Mesendoderm (in vitro differentiated cells): ENCODE results near the gene MEIOSIN.

Experiments used
- DNase-seq: peaks from one replicate; pipeline ENCODE4 v3.0.0; 2013
- H2AK5ac ChIP-seq: 2 replicates; pipeline ENCODE4 v1.6.1; 2013; ENCODE audit warnings: low read length, inconsistent platforms
- H2BK120ac ChIP-seq: 2 replicates; pipeline ENCODE4 v1.6.1; 2013; ENCODE audit warnings: low read depth, mild to moderate bottlenecking, low read length, moderate library complexity, mixed read lengths
- H2BK15ac ChIP-seq: replicated peaks from 2 replicates; pipeline ENCODE4 v1.6.1; 2013; ENCODE audit warnings: low read depth, mild to moderate bottlenecking, moderate library complexity
- H2BK5ac ChIP-seq: 2 replicates; pipeline ENCODE4 v1.6.1; 2013; ENCODE audit warnings: low read length, inconsistent platforms
- H3K18ac ChIP-seq: 2 replicates; pipeline ENCODE4 v1.6.1; 2013; ENCODE audit warnings: mild to moderate bottlenecking, low read length, mixed read lengths
- H3K23ac ChIP-seq: one replicate; pipeline ENCODE4 v1.6.1; 2013; ENCODE audit warnings: low read length
- H3K27ac ChIP-seq: 2 replicates; pipeline ENCODE4 v1.5.1; 2013; ENCODE audit warnings: low read depth, mild to moderate bottlenecking, inconsistent platforms, low read length, moderate library complexity
- H3K27me3 ChIP-seq: 2 replicates; pipeline ENCODE4 v1.6.1; 2013; ENCODE audit warnings: low read length, control low read depth, mild to moderate bottlenecking, inconsistent platforms; ENCODE audit not compliant: insufficient read depth, poor library complexity
- H3K36me3 ChIP-seq: 2 replicates; pipeline ENCODE4 v1.6.1; 2013; ENCODE audit warnings: low read length, inconsistent platforms; ENCODE audit not compliant: control insufficient read depth, insufficient read depth
- H3K4ac ChIP-seq: one replicate; pipeline ENCODE4 v1.6.1; 2013; ENCODE audit warnings: low read depth, mild to moderate bottlenecking, low read length, moderate library complexity
- H3K4me1 ChIP-seq: 2 replicates; pipeline ENCODE4 v1.6.1; 2013; ENCODE audit warnings: low read depth, low read length, inconsistent platforms; ENCODE audit not compliant: control insufficient read depth
- H3K4me2 ChIP-seq: 2 replicates; pipeline ENCODE4 v1.6.1; 2013; ENCODE audit warnings: low read length
- H3K4me3 ChIP-seq: 2 replicates; pipeline ENCODE4 v1.5.1; 2013; ENCODE audit warnings: mild to moderate bottlenecking, low read length
- H3K56ac ChIP-seq: one replicate; pipeline ENCODE4 v1.6.1; 2013; ENCODE audit warnings: low read length
- H3K79me1 ChIP-seq: 2 replicates; pipeline ENCODE4 v1.6.1; 2013; ENCODE audit warnings: low read length, inconsistent platforms
- H3K79me2 ChIP-seq: 2 replicates; pipeline ENCODE4 v1.6.1; 2013; ENCODE audit warnings: mild to moderate bottlenecking, low read length; ENCODE audit not compliant: control insufficient read depth, insufficient read depth
- H3K9ac ChIP-seq: 2 replicates; pipeline ENCODE4 v1.6.1; 2013; ENCODE audit warnings: low read length, inconsistent platforms
- H4K5ac ChIP-seq: one replicate; pipeline ENCODE4 v1.6.1; 2013; ENCODE audit warnings: low read length
- H4K8ac ChIP-seq: one replicate; pipeline ENCODE4 v1.6.1; 2013; ENCODE audit warnings: low read depth, mild to moderate bottlenecking, control low read depth, low read length, moderate library complexity
- WGBS: extraction: QIAGEN DNeasy Blood & Tissue Kit; methylation state at CpG from one replicate; pipeline ENCODE4 v1.1.7; 2013; ENCODE audit warnings: low lambda C conversion rate, missing lambda C conversion rate; ENCODE audit not compliant: insufficient coverage; ENCODE audit errors: extremely low coverage; 5-methylcytosine and 5-hydroxymethylcytosine counted together

MEIOSIN gene

DNA sequence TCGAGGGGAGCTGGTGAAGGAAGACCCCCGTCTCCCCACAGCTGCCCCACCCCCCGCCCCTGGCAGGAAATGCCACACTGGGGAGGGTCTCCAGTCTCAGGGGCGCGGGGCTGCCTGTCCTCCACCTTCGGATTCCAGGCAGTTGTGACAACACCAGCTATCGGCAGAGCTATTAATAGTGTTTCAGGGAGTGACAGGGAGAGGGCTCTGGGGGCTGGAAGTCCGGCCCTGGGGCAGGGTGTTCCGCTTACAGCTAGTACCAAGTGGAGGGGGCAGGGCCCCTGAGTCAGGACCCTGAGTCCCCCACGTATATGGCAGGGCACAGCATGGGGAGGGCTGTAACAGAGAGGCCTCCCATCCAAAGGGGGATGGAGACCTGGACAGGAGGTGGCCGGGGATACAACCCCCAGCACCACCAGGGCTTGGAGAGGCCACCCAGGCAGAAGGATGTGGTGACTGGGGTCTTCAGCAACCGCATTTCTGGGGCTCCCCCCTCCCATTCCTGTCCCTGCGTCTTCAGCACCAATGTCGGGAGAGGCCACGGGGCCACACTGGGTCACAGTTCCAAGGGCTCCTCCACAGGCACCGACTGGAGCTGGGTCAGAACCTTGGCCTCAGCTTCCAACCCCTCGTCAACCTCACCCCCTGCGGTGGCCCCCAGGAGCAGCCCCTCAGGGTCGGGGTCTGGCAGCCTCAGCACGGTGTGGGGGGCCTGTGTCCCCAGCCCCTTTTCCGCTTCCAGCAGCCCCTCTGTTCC lies 31.9 kb downstream of the MEIOSIN start:
- H3K4me2 ChIP-seq: no peak overlapping the region
- H3K23ac ChIP-seq: no peak overlapping the region
- no peaks in the 10 kb centered on the region for H3K79me1 ChIP-seq
- H3K18ac ChIP-seq: peak overlapping the region; percentile 15
- no peak overlapping the region for H4K8ac ChIP-seq
- no peak overlapping the region for H3K27ac ChIP-seq
- no peak overlapping the region for H2BK15ac ChIP-seq
- no peaks in the 10 kb centered on the region for H3K79me2 ChIP-seq
- H3K4me1 ChIP-seq: peaks cover 10% of the 10 kb centered on the region
- no peaks in the 10 kb centered on the region for H3K27me3 ChIP-seq
- no peak overlapping the region for H2AK5ac ChIP-seq
- no peak overlapping the region for H3K4me3 ChIP-seq
- DNase-seq: peak; percentile 59
- H2BK5ac ChIP-seq: no peak overlapping the region
- H4K5ac ChIP-seq: no peak overlapping the region
- peak overlapping the region; percentile 11 for H3K9ac ChIP-seq
- H3K4ac ChIP-seq: peak overlapping the region; percentile 4
- H3K56ac ChIP-seq: peak overlapping the region; percentile 74
- no peak overlapping the region for H2BK120ac ChIP-seq
- WGBS: no CpG with 5 or more reads among the region's 21 CpGs
- no peaks in the 10 kb centered on the region for H3K36me3 ChIP-seq

DNA sequence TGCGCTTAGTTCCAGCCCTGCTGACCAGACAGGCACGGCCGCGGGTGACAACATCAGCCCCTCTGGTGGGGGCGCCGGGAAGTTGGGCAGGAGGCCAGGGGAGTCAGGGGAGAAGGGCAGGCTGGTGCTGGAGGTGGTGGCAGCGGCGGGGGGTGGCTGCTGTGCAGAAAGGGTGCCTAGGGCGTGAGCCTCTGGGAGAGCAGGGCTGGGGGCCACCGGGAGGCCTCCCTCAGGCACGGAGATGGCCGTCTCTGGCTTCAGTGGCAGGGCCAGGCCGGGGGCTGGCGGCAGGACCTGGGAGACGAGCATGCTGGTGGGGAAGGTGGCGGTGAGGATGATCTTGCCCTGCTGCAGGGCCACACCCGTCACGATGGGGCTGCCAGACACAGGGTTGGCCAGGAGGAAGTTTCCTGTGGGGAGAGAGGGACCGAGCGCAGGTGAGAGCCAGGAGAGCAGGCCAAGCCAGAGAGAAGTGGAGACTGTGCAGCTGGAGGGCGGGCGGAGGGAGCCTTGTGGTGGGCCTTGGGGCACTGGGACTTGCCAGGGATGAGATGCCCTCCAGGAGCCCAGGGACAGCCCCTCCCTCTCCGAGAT lies 32.6 kb downstream of the MEIOSIN start:
- no peaks in the 10 kb centered on the region for H3K36me3 ChIP-seq
- peak overlapping the region; percentile 4 for H3K4ac ChIP-seq
- H4K5ac ChIP-seq: no peak overlapping the region
- H3K4me1 ChIP-seq: peaks cover 10% of the 10 kb centered on the region
- no peaks in the 10 kb centered on the region for H3K79me1 ChIP-seq
- peak overlapping the region; percentile 11 for H3K9ac ChIP-seq
- H3K79me2 ChIP-seq: no peaks in the 10 kb centered on the region
- H2BK120ac ChIP-seq: no peak overlapping the region
- H3K27me3 ChIP-seq: no peaks in the 10 kb centered on the region
- no peak overlapping the region for H4K8ac ChIP-seq
- no CpG with 5 or more reads among the region's 23 CpGs for WGBS
- H2AK5ac ChIP-seq: no peak overlapping the region
- H2BK5ac ChIP-seq: no peak overlapping the region
- H3K4me2 ChIP-seq: no peak overlapping the region
- peak overlapping the region; percentile 74 for H3K56ac ChIP-seq
- no peak overlapping the region for H3K18ac ChIP-seq
- H3K27ac ChIP-seq: no peak overlapping the region
- H3K4me3 ChIP-seq: no peak overlapping the region
- no peak overlapping the region for H3K23ac ChIP-seq
- DNase-seq: no peak
- no peak overlapping the region for H2BK15ac ChIP-seq

DNA sequence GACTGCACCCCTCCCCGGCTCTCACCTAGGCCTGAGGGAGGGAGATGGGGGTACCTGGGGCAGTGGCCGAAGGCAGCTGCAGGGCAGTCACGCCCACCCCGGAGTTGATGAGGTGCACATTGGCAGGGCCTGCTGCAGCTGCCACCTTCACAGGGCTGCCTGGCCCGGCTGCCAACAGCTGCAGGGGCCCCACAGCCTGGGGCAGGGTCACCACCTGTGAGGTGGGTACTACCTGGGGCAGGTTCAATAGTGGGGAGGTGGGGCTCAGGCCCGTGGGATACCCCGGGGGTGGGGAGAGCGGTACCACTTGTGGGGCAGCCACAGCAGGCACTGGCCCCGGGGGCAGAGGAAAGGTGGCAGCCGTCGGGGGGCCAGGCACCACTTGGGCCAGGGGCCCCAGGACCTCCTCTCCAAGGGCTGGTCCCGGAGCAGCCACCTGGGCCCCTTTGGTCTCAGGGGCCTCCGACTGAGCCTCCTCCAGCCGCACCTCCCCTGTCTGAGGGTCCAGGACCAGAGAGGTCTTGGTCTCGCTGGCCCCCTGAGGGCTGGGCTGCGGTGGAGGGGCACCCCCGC lies 33.1 kb downstream of the MEIOSIN start:
- Histone ChIP-seq H3K36me3 (no peaks in the 10 kb centered on the region), H3K4me3 (no peak overlapping the region), H3K79me1 (no peaks in the 10 kb centered on the region), H3K27me3 (no peaks in the 10 kb centered on the region), H3K27ac (peak overlapping the region; percentile 67), H2BK15ac (no peak overlapping the region), H3K4ac (peak overlapping the region; percentile 58), H2BK120ac (peak overlapping the region; percentile 1), H3K18ac (no peak overlapping the region), H3K23ac (no peak overlapping the region), H4K5ac (no peak overlapping the region), H2AK5ac (no peak overlapping the region), H2BK5ac (no peak overlapping the region), H3K4me1 (peaks cover 10% of the 10 kb centered on the region), H3K9ac (peak overlapping the region; percentile 100), H3K79me2 (no peaks in the 10 kb centered on the region), H3K56ac (peak overlapping the region; percentile 100), H3K4me2 (no peak overlapping the region), H4K8ac (no peak overlapping the region)
- DNase-seq: no peak
- WGBS: no CpG with 5 or more reads among the region's 17 CpGs

DNA sequence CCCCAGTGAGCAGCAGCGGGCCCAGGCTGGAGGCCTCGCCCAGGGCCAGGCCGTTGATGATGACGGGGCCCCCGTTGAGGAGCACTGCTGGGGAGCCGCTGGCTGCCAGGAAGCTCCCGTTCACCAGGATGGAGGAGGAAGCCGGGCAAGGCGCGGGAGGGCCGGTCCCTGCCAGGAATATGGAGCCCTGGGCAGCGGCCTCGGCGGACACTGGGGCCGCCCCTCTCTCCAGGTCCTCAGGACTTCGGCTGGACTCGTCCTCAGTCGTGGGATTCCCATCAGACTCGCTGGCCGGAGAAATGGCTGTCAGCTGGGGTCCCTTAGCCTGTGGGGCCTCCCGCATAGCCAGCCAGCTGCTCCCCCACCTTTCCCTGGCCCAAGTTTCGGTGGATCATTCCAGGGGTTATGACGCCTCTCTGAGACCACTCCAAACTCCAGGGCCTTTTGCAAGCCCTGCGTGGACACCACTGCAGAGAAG lies 33.7 kb downstream of the MEIOSIN start:
- Histone ChIP-seq H3K23ac (no peak overlapping the region), H3K36me3 (no peaks in the 10 kb centered on the region), H3K4me2 (peak overlapping the region; percentile 96), H2BK15ac (no peak overlapping the region), H3K27me3 (no peaks in the 10 kb centered on the region), H3K4me1 (peaks cover 8% of the 10 kb centered on the region), H4K8ac (no peak overlapping the region), H3K4ac (peak overlapping the region; percentile 58), H3K79me2 (no peaks in the 10 kb centered on the region), H3K56ac (peak overlapping the region; percentile 100), H3K18ac (peak overlapping the region; percentile 77), H3K79me1 (no peaks in the 10 kb centered on the region), H2BK5ac (peak overlapping the region; percentile 5), H2BK120ac (peak overlapping the region; percentile 1), H3K9ac (peak overlapping the region; percentile 100), H3K27ac (peak overlapping the region; percentile 67), H4K5ac (no peak overlapping the region), H3K4me3 (no peak overlapping the region), H2AK5ac (no peak overlapping the region)
- WGBS: no CpG with 5 or more reads among the region's 24 CpGs
- DNase-seq: no peak

- Histone ChIP-seq H2BK15ac (no peak overlapping the region), H3K27me3 (no peaks in the 10 kb centered on the region), H4K5ac (no peak overlapping the region), H3K18ac (peak overlapping the region; percentile 77), H3K27ac (peak overlapping the region; percentile 67), H2AK5ac (no peak overlapping the region), H2BK5ac (no peak overlapping the region), H3K9ac (peak overlapping the region; percentile 100), H3K79me1 (no peaks in the 10 kb centered on the region), H3K4me1 (peaks cover 8% of the 10 kb centered on the region), H3K4ac (peak overlapping the region; percentile 58), H3K56ac (peak overlapping the region; percentile 100), H3K23ac (peak overlapping the region; percentile 98), H3K4me3 (peak overlapping the region; percentile 81), H4K8ac (no peak overlapping the region), H3K36me3 (no peaks in the 10 kb centered on the region), H3K4me2 (peak overlapping the region; percentile 96), H2BK120ac (peak overlapping the region; percentile 1), H3K79me2 (no peaks in the 10 kb centered on the region)
- WGBS: no CpG with 5 or more reads among the region's 31 CpGs
- DNase-seq: peak; percentile 66
These were observed 34.2 kb downstream of the MEIOSIN start for GRCh38 chr19:45767410-45767880.
